H1 (cell line): ENCODE measurements around the gene NTRK2.

Experiments used
- ASH2L ChIP-seq: fragments of 200-600, 300-600 bp; sonication (generic); IDR thresholded peaks from one replicate; pipeline ENCODE4 v1.7.1; 2017; ENCODE audit warnings: low read length
- CEBPB ChIP-seq: IDR thresholded peaks from 2 replicates; pipeline ENCODE4 v1.6.1; 2012; ENCODE audit warnings: low read depth, low read length
- CTCF ChIP-seq, 3 experiments: IDR thresholded peaks; 1 replicate in 2 of 3; 2 replicates in 1 of 3; pipeline versions ENCODE4 v1.5.1 to v1.6.1; 2011; ENCODE audit warnings: low read length in 3 of 3, mild to moderate bottlenecking in 3 of 3, inconsistent platforms in 2 of 3, low read depth in 1 of 3, moderate library complexity in 1 of 3; ENCODE audit not compliant: insufficient read depth in 1 of 3; ENCODE audit errors: control extremely low read depth in 1 of 3
- EGR1 ChIP-seq: IDR thresholded peaks from 2 replicates; pipeline ENCODE4 v1.6.1; 2011; ENCODE audit warnings: low read depth, low read length, borderline replicate concordance
- EP300 ChIP-seq, 2 experiments: IDR thresholded peaks; 1 replicate in 1 of 2; 2 replicates in 1 of 2; pipeline ENCODE4 v1.6.1; 2011 to 2012; ENCODE audit warnings: low read depth in 2 of 2, low read length in 2 of 2, mild to moderate bottlenecking in 2 of 2, borderline replicate concordance in 1 of 2, inconsistent platforms in 1 of 2, moderate library complexity in 1 of 2
- EZH2 ChIP-seq: fragments of 200-600 bp; sonication (generic); IDR thresholded peaks from 2 replicates; pipeline ENCODE4 v1.7.1; 2012; ENCODE audit warnings: low read depth, mild to moderate bottlenecking, moderate library complexity, low read length, inconsistent platforms; ENCODE audit not compliant: severe bottlenecking
- JUN ChIP-seq: IDR thresholded peaks from 2 replicates; pipeline ENCODE4 v1.6.1; 2011; ENCODE audit warnings: low read depth, mild to moderate bottlenecking, improper control_type of control experiment, low read length
- JUND ChIP-seq: IDR thresholded peaks from 2 replicates; pipeline ENCODE4 v1.6.1; 2011; ENCODE audit warnings: mild to moderate bottlenecking, improper control_type of control experiment, low read length
- MAX ChIP-seq: IDR thresholded peaks from 2 replicates; pipeline ENCODE4 v1.6.1; 2012; ENCODE audit warnings: inconsistent platforms
- POLR2A ChIP-seq, 2 experiments: IDR thresholded peaks; 1 replicate in 1 of 2; 2 replicates in 1 of 2; pipeline ENCODE4 v1.6.1; 2011; ENCODE audit warnings: low read depth in 2 of 2, low read length in 2 of 2, mild to moderate bottlenecking in 2 of 2; ENCODE audit errors: control extremely low read depth in 1 of 2
- POLR2AphosphoS5 ChIP-seq: IDR thresholded peaks from 2 replicates; pipeline ENCODE4 v1.6.1; 2011; ENCODE audit warnings: low read depth, low read length
- RAD21 ChIP-seq, 2 experiments: IDR thresholded peaks in 1 of 2; conservative IDR thresholded peaks in 1 of 2; 2 replicates each; pipeline ENCODE4 v1.6.1; 2011; ENCODE audit warnings: low read depth in 2 of 2, low read length in 2 of 2, improper control_type of control experiment in 1 of 2, inconsistent platforms in 1 of 2, mild to moderate bottlenecking in 1 of 2, moderate library complexity in 1 of 2
- TAF1 ChIP-seq: IDR thresholded peaks from 2 replicates; pipeline ENCODE4 v1.6.1; 2011; ENCODE audit warnings: mild to moderate bottlenecking, low read depth, low read length
- USF2 ChIP-seq: IDR thresholded peaks from 2 replicates; pipeline ENCODE4 v1.6.1; 2011; ENCODE audit warnings: low read length, improper control_type of control experiment

- TF ChIP-seq CTCF (IDR thresholded peaks at IDR 0.05; ENCODE audit: control extremely low read depth in 1 of 3, insufficient read depth in 1 of 3, low read depth in 1 of 3, low read length in 3 of 3) (no peak), ASH2L (no peak), POLR2AphosphoS5 (no peak), TAF1 (no peak), USF2 (no peak), RAD21 (IDR thresholded peaks at IDR 0.05 in 1 of 2, conservative IDR thresholded peaks at IDR 0.05 in 1 of 2; ENCODE audit: low read depth in 2 of 2, low read length in 2 of 2) (peak; percentile 7 to 37; a peak in 3 of 4 replicates), EGR1 (no peak), EZH2 (no peak), CEBPB (no peak), EP300 (IDR thresholded peaks at IDR 0.05; ENCODE audit: borderline replicate concordance in 1 of 2, low read depth in 2 of 2, low read length in 2 of 2) (no peak), MAX (no peak), JUN (no peak), JUND (no peak), POLR2A (IDR thresholded peaks at IDR 0.05; ENCODE audit: control extremely low read depth in 1 of 2, low read depth in 2 of 2, low read length in 2 of 2) (no peak)
Measured at GRCh38 chr9:84652496-84653120, 16.9 kb upstream of the NTRK2 start.
